GM18511 (cell line): Measurements from ENCODE around the gene SYP.
"Not testable (repeated sequence)": the region's sequence is repeated elsewhere in the genome, so short reads cannot be mapped to it uniquely, and the experiment has no call there.

Experiments used
- ATAC-seq: cut with Tn5 transposase; IDR thresholded peaks from one replicate; pipeline ENCODE4 v1.9.1; 2021; ENCODE audit warnings: mild to moderate bottlenecking, moderate library complexity; ENCODE audit not compliant: unreplicated experiment

The SYP gene

GRCh38 chrX:49190821-49191573 lies 9.0 kb downstream of the SYP start:
- ATAC-seq: peak; percentile 92

- ATAC-seq: no peak
Observed at GRCh38 chrX:49189606-49190005, 10.4 kb downstream of the SYP start.

GRCh38 chrX:49188468-49189076 lies 11.4 kb downstream of the SYP start:
- ATAC-seq: no peak

GRCh38 chrX:49187526-49187925 lies 12.5 kb downstream of the SYP start:
- ATAC-seq: no peak

GRCh38 chrX:49187028-49187394 lies 13.0 kb downstream of the SYP start:
- ATAC-seq: no peak

- ATAC-seq: no peak
Observed at GRCh38 chrX:49186125-49187027, 13.6 kb downstream of the SYP start, which contains the start of gene PRICKLE3. Gene PRICKLE3, minus strand, starts transcription at chrX:49186373. Its CDS starts 76 bp downstream, at chrX:49186297.

GRCh38 chrX:49184294-49185281 lies 15.4 kb downstream of the SYP start:
- peak; percentile 64 for ATAC-seq

GRCh38 chrX:49183701-49184281 lies 16.2 kb downstream of the SYP start:
- peak; percentile 3 for ATAC-seq

GRCh38 chrX:49179358-49179757 lies 20.6 kb downstream of the SYP start:
- no peak for ATAC-seq

GRCh38 chrX:49178537-49178936 lies 21.5 kb downstream of the SYP start:
- ATAC-seq: no peak

- ATAC-seq: no peak
Observed at GRCh38 chrX:49177873-49178480, 22.0 kb downstream of the SYP start.

GRCh38 chrX:49177338-49177833 lies 22.6 kb downstream of the SYP start:
- ATAC-seq: no peak

- ATAC-seq: no peak
Observed at GRCh38 chrX:49176421-49177326, 23.3 kb downstream of the SYP start.

GRCh38 chrX:49175435-49176274 lies 24.3 kb downstream of the SYP start:
- no peak for ATAC-seq

- ATAC-seq: no peak
Observed at GRCh38 chrX:49174723-49175122, 25.3 kb downstream of the SYP start.

- ATAC-seq: not testable (repeated sequence)
Observed at GRCh38 chrX:49173544-49173943, 26.4 kb downstream of the SYP start.

GRCh38 chrX:49172280-49172780 lies 27.7 kb downstream of the SYP start:
- ATAC-seq: peak; percentile 79
